GM19324 (cell line): ENCODE results near the gene CDKAL1.

ENCODE experiments used
- ATAC-seq: cut with Tn5 transposase; IDR thresholded peaks from one replicate; pipeline ENCODE4 v1.9.1; 2021; ENCODE audit warnings: mild to moderate bottlenecking, moderate library complexity; ENCODE audit not compliant: unreplicated experiment, low FRiP score

The CDKAL1 gene

DNA sequence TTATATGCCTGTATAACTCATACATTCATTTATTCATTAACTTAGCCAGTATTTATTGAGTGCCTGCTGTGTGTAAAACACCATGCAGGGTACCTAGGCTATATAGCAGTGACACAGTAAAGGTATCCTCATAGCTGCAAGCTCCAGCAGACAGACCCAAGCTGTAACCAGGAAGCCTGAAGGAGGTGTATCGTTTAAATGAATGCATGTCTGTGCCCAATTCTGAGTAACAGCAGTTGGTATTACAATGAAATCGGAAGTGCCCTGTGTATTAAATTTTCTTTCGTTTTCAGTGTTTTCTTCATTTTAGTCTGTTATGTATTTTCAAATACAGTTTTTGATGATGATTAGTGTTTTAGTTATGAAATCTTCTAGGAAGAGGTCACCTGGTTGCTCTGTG lies 573.5 kb downstream of the CDKAL1 start:
- ATAC-seq: no peak

DNA sequence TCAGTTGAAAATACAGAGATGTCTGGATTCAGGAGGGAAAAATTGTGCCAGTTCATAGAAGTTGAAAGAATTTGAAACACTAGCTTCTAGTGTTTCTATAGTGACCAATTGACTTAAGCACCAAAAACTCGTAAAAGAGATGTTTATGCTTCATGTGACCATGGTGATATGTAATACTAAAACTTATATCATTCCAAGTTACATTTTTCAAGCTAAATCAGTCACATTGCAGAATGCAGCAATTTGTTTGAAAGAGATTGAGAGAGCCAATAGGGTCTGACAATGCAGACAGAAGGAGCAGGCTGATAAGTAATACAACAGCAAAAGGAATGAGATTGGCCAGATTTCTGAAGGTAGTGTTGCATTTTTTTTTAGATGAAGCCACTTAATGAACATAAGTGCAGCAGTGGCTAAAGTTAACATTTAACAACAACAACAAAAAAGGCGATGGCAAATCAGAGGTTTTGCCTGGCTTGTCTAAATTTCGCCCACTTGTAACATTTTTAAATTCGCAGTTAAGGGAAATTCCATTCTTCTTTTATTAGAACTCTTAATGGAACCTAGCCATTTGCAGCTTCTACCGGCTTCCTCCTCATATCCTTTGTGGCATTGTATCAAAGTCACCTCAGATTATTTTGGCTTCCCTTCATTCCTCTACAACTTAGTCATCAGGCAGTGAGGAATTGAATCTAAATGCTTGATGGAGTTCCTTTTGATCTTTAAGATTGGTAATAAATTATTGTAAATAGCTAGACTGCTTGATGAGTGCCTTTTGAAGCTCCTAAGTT lies 575.3 kb downstream of the CDKAL1 start:
- no peak for ATAC-seq

DNA sequence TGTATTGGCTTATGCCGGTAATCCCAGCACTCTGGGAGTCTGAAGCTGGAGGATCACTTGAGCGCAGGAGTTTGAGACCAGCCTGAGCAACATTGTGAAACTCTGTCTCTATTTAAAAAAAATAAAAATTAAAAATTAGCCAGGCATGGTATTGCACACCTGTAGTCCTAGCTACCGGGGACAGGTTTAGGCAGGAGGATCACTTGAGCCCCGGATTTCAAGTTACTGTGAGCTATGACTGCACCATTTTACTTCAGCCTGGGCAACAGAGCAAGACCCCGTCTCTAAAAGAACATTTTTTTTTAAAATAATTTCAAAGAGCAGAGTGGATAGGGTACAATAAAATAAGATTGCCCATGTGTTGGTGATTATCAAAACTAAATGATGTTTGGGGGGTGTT lies 576.4 kb downstream of the CDKAL1 start:
- ATAC-seq: no peak

DNA sequence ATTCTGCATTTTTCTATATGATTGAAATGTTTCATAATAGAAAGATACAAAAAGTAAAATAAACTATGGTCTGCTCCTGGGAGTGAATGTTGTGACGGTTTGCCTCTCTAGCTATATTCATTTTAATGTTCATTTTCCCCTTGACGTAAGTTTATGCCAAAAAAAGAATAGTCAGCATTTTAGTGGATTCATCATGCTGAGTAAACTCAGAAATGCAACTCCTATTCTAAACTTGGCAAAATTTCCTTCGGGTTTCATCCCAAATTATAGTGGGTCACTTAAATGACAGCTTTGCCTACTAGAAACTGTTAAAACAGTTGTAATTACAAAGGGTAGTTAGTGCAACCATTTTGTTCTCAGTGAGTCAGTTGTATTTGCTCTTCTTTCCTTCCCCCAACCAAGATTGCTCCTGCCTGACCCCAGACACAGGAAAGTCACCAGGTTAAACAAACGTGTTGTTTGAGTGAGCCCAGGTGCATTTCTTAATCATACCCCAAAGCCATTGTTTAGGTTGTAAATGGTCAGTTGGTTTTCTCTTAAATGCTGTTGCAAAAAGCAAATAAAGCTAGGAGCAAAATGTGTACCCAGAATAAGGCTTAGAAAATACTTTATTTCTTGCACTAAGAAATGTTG lies 577.0 kb downstream of the CDKAL1 start:
- ATAC-seq: no peak

DNA sequence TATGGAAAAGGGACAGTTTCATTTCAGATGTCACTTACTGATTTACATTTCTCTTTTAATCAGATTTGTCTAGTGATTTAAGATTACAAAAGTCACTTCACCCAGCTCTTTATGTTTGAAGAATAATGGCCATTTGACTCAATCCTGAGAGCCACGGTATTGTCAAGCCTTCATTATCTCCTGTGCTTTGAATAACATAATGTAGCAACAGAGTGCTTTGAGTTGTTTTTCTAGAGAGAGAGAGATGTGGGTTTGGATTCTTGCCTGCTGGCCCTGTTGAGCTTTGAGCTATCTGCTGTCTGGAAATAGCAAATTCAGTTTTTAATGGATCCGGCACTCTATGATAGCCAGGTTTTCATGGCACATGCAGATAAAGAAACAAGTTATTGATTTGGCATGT lies 580.9 kb downstream of the CDKAL1 start:
- ATAC-seq: no peak

DNA sequence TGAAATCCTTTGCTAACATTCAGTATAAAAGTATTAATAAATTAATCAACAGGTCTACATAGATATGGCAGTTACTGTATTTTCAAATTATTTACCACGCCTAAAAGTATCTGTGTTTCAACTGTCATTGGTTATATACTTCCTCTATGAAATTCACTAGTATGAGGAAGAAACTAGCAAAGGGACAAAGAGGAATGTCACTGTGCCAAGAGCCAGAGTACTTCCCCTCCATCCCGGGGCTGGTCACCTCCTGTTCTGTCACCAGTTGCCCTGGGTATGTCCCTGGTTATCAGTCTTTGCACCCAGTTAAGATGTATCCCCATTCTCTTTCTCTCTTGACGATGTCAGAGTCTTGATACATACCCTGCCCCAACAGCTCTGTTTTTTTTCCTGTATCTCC lies 582.5 kb downstream of the CDKAL1 start:
- no peak for ATAC-seq

DNA sequence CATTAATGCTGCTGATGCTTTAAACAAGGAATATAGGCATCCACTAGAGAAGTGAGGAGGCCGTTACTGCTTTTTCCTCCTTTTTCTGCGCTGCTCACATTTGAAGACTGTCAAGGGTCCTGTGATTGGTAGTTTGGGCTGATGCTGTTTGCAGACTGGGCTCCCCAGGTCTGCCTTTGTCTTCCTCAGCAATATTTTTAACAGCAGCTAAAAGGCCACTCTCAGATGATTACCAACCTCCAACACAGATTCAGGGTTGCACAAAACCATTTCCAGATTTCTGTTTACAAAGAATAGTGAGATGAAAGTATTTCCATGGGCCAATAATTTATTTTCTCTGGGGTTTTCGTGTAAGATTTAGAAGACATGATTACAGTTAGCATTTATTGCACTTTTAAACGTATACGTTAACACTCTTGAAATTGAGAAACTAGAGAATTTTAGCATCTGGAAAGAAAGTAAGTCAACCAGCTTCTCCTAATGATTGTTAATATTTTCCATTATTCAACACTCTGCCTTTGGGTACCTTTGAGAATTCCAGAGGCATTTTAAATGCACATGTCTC lies 584.0 kb downstream of the CDKAL1 start:
- ATAC-seq: no peak

DNA sequence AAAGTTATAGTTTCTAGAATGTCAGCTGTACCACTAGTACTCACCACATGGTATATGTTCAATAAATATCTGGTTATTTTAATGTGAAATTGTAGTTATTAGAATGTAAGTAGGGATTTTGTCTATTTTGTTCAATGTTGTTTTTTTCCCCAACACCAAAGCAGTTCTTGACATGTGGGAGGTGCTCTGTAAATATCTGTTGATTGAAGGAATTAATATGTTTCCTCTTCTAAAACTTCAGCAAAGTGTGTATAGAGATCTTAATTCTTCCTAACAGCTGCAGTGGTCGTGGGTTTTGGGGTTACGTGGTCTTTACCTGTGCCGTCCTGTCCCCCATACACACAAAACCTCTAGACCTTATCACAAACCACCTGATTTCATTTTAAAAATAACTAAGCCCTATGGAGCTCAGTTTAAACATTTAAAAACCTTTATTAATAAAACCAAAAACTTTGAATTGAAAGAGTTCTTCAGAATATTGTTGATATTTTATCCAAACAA lies 587.4 kb downstream of the CDKAL1 start:
- no peak for ATAC-seq

DNA sequence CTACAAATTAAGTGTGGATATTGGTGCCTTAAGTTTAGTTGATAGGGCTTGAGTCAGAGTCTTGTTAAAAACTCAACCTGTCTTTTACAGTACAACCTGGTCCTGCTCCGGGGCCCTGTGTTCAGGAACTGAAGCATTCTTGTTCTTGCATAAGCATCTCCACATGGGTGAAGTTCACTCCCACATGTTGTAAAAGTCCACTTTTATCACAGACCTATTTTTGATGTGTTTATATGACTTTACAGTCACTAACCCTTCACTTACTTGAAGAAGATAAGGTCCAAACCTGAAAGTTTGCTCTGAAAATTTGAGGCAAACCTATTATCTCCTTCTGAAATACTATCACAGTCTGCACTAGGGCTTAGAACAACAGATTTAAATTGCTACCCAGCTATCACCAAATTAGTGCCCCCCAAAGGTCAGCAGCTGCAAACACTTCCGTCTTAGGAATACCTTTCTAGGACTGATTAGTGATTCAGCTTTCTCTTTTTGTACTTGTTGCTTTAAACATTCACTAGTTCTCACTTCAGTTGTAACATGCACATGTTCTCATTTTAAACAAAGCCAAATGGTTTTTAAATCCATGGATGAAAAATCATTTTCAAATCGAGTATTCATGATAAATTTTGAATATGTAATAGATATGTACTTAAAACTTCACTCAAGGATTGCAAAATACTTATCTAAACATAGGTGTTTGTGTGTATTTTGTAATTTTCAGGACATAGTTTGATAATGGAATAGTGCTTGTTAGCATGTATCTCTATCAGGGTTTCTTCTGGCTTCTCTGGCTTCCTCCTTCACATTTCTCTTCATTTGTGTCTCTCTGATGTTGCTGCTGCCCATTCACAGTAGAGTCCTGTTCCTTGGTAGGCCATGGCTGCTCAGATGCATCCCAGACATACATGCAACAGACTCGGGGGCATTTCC lies 589.5 kb downstream of the CDKAL1 start:
- no peak for ATAC-seq

DNA sequence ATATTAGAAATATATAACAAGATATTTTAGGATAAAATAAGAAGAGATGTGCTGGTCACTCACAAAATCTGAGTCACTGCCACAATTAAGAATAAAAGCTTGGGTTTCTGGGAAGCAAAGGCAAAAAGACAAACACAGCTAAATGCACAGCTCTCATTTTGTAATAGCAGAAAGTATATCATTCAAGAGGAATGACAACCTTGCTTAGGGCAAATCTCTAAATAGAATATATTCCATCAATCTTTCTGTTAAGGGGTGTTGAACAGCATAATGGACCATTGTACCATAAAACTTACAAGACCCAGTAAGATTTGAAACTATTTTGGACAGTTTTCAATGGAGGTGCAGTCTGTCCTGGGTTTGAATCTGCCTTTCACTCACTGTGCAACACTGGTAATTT lies 594.3 kb downstream of the CDKAL1 start:
- ATAC-seq: no peak

DNA sequence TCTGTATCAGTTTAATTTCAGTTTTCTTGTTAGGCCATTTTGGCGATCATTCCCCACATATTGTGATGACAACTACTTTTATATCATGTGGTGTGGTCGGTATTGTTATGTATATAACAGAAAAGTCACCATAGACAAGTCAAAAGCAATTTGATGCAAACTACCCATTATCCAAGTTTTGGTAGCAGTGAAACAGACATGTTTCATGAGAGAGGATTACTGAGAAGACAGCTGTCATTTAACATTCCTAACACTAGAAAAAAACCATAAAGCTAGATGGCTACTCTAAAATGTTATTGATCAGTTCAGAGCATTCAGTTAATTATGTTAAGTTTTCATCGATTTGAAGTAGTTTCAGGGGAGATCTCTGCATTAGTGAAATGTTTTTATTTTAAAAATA lies 597.1 kb downstream of the CDKAL1 start:
- ATAC-seq: no peak

DNA sequence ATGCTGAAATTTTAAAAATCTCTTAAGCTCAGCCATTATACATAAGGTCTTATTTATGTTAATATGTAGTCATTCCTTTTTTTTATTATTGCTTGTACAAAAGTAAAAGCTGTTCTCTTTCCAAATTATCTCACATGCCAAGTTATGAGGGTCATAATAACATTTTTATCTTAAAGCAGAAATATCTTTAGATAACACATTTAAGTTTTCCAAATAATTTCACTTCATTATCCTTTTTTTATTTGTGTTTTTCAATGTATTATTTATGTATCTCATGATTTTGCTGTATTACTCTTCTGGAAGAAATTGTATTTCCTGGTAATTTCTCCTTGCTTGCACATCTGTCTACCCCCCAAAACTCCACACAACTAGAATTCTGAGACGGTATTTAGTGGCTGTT lies 598.2 kb downstream of the CDKAL1 start:
- no peak for ATAC-seq

DNA sequence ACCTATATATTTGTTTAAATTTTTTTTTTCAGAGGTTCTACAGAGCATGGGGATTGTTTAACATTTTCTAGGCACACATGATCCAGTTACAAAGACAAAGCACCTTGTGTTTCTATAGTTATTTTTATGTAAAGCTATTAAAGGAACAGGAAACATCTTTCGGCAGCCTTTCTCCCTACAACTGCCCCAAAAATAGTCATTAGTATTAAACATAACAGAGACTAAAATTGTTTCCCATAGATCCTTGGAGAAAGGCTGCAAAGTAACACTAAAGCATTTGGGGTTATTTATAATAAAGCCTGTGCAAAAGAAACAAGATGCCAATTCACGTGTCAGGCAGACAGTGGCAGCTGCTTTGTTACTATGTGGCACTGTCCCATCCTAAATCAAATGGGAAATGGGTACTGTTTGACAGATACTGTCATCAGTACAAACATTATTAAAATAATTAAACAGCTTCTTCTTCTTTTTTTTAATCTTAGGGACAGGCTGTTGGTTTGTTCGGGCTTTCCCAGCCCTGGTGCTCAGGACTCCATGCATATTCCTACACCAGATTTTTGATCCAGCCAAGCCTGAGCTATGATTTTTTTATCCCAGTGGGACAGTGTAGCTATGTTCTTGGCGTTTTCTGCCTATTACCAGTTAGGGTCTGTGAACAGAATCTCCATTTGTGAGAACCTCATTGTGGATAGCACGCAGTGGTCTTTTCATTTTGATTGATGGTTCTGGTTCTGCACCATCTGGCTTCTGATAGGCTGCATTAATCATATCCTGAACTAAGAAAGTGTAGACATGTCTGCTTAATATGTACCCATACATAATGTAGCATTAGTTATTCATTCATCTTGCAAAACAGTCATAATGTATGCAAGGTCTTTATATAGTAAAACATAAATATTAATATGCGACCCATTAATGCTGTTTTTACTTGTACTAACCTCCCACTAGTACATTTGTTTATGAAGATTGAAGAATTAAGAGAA lies 598.9 kb downstream of the CDKAL1 start:
- ATAC-seq: no peak

DNA sequence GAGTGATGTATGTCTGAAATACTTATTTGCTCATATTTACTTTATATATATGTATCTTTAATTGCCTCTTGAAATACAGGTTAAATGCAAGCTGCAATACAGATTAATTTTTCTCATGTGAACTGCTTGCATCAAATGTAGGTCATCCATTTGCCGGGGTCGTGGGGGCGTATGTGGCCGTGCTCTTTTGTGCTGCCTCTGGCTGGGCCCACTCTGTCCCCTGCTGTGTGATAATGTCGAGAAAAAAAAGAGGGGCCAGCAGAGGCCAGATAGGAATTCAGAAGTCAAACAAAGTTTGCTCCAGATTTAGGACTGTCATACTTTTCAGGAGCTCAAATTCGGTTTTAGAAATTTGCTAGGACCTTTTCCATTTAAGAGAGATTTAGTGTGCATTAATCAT lies 599.6 kb downstream of the CDKAL1 start:
- ATAC-seq: no peak

DNA sequence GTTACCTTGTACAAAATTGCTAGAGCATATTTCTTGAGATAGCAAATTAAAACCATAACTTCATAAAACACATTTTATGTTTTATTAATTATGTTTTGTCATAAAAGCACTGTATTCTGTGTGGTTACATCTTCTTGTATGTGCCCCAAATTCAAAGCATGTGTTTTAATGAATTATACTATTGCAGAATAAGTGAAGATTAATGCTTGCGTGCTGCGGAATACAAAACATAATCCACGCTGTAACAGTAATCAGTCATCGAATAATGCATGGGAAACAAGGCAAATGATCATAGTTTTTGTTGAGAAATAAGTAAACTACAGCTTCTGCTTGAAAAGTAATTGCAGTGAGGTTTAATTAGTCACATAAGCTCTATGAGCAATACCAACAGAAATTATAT lies 600.1 kb downstream of the CDKAL1 start:
- ATAC-seq: no peak

DNA sequence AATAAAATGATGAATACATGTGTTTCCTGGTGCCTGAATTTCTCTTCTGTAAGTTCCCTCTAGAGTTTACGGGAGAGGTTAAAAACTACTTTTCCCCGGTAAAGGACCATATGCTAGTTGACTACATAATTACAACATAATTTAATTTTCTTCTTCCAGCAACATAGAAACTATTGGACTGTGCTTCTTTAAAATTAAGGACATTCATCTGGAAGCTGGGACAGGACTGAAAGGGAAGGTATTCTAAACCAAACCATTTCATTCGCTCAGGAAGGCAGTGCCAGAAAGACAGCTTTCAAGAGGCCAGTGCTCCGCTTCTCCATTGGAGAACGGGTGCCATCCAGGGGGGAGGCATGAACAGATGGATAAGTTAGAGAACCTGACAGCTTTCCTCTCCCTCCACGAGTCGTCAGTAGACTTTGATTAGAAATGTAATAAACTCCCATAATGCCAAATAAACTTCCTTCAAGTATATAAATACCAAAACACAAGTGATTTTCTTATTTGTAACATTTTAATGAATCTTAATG lies 601.3 kb downstream of the CDKAL1 start:
- no peak for ATAC-seq

DNA sequence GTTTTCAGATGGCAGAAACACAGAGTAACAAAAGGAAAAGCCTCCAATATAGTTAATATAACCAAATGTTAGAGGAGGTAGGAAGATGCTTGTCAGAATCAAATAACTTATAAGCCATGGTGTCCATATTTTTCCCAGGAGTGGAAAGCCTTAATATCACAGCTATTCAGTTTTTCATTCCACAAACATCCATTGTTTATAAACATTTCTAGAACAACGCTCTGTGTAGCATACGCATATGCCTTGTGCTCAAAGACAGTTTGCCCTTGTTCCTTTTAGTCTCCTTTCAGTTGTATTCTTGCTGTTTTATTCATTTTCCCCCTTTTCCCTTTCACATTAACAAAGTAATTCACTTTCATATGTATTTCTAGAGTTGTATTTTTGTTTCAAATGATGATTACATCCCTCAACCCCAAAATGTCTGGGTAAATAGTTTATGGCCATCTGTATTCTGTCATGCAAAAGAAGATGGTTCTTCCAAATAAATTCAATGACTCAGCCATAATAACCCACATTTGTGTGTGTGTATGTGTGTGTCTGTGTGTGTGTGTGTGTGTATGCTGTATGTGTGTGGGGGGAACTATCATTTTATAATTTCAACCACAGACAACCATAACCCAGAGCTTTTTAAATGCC lies 603.6 kb downstream of the CDKAL1 start:
- ATAC-seq: no peak

DNA sequence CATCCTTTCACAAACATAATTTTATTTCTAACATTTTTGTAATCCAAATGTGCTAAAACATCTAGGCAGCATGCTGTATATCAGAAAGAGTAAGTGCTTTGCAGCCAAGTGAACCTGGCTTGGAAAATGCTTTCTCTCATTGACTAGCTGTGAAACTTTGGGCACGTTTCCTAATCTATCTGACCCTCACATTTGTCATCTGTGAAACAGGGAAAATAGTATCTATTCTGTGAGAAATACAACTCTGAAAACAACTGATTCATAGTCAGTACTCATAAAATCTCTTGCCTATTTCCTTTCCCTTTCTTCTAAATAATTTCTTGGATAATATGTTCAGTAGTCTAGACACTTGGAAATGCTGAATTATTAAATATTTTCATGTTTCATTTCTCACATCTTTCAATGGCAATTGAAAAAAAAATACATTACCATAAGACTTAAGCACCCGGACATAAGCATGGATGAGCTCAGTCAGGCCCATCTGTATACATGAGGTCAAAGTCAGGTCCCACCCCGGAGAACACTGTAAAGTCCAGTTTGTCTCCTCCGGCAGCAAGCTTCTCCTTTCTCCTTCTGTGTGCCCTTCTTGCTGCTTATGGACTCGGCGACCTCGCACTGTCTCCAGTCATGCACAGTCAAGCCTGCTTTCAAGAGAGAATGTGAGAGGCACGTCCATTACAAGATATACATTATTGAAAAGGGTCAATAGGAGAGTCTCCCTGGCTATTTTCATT lies 604.2 kb downstream of the CDKAL1 start:
- no peak for ATAC-seq
